ENCODE data around the gene UMPS. TPM values are rescaled to one million over a fixed set of nuclear protein-coding genes. Genes with fewer than 3 reads are reported as not detected.

The UMPS gene
- total and polyA plus RNA-seq, 2 experiments from 2014 or later, result 44.1 to 48.8 TPM

DNA sequence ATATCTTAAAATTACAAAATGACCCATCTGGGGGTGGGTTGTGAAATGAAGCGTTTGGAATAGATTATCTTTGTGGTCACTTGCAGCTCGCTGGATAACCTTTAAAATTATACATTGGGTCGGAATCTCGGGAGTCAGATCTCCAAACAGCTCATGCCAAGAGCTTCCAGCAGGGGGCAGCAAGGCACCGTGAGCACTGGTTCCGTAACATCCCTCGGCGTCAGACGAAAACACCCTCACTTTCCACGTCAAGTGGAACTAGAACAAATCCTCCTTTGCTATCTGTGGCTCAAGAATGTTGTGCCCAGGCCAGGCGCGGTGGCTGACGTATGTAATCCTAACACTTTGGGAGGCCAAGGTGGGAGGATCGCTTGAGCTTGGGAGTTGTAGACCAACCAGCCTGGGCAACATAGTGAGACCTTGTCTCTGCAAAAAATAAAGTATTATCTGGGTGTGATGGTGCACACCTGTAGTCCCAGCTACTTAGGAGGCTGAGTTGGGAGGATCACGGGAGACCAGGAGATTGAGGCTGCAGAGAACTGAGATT lies 31.1 kb downstream of the UMPS start:
- DNase-seq (ENCODE audit: low spot score) (peak; percentile 91), ATAC-seq (peak; percentile 79)
- Mint-ChIP-seq H3K4me1 (peaks cover 36% of the 10 kb centered on the region), H3K27me3 (ENCODE audit: insufficient read depth, low read depth, poor library complexity) (peaks cover 12% of the 10 kb centered on the region), H3K36me3 (ENCODE audit: low read depth) (peaks cover 39% of the 10 kb centered on the region), H3K9me3 (no peaks in the 10 kb centered on the region; the same call in 2 of the 3 replicates), H3K27ac (no peak overlapping the region), H3K4me3 (no peak overlapping the region)
- Histone ChIP-seq H3K4me3 (no peak overlapping the region), H3K4me2 (no peak overlapping the region), H3K27ac (ENCODE audit: low read depth) (0 out of 2 replicates have a peak overlapping the region, but pooled peaks have one; percentile 5), H3K4me1 (ENCODE audit: insufficient read depth) (peaks cover 18% of the 10 kb centered on the region), H3K9me2 (ENCODE audit: insufficient read depth) (peaks cover 8% of the 10 kb centered on the region; the same call in 1 of the 2 replicates), H3K79me2 (replicated peaks; ENCODE audit: insufficient read depth) (no peaks in the 10 kb centered on the region), H3K27me3 (ENCODE audit: insufficient read depth) (no peaks in the 10 kb centered on the region), H4K20me1 (replicated peaks; ENCODE audit: insufficient read depth) (no peaks in the 10 kb centered on the region), H2AFZ (no peak overlapping the region), H3K36me3 (ENCODE audit: insufficient read depth) (0 out of 2 replicates have a peak, but pooled peaks cover 16% of the 10 kb centered on the region), H3F3A (replicated peaks; ENCODE audit: low read depth) (peaks cover 20% of the 10 kb centered on the region; the same call in 1 of the 2 replicates)
- no peak for TF ChIP-seq ZNF331 (CRISPR knock-in tag; IDR thresholded peaks at IDR 0.05; ENCODE audit: low read depth)
- TF ChIP-seq, protein P1, sequence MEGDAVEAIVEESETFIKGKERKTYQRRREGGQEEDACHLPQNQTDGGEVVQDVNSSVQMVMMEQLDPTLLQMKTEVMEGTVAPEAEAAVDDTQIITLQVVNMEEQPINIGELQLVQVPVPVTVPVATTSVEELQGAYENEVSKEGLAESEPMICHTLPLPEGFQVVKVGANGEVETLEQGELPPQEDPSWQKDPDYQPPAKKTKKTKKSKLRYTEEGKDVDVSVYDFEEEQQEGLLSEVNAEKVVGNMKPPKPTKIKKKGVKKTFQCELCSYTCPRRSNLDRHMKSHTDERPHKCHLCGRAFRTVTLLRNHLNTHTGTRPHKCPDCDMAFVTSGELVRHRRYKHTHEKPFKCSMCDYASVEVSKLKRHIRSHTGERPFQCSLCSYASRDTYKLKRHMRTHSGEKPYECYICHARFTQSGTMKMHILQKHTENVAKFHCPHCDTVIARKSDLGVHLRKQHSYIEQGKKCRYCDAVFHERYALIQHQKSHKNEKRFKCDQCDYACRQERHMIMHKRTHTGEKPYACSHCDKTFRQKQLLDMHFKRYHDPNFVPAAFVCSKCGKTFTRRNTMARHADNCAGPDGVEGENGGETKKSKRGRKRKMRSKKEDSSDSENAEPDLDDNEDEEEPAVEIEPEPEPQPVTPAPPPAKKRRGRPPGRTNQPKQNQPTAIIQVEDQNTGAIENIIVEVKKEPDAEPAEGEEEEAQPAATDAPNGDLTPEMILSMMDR (conservative IDR thresholded peaks at IDR 0.05; ENCODE audit: low read depth in 2 of 2), result peak; percentile 96 to 97
- TF ChIP-seq, protein P2, sequence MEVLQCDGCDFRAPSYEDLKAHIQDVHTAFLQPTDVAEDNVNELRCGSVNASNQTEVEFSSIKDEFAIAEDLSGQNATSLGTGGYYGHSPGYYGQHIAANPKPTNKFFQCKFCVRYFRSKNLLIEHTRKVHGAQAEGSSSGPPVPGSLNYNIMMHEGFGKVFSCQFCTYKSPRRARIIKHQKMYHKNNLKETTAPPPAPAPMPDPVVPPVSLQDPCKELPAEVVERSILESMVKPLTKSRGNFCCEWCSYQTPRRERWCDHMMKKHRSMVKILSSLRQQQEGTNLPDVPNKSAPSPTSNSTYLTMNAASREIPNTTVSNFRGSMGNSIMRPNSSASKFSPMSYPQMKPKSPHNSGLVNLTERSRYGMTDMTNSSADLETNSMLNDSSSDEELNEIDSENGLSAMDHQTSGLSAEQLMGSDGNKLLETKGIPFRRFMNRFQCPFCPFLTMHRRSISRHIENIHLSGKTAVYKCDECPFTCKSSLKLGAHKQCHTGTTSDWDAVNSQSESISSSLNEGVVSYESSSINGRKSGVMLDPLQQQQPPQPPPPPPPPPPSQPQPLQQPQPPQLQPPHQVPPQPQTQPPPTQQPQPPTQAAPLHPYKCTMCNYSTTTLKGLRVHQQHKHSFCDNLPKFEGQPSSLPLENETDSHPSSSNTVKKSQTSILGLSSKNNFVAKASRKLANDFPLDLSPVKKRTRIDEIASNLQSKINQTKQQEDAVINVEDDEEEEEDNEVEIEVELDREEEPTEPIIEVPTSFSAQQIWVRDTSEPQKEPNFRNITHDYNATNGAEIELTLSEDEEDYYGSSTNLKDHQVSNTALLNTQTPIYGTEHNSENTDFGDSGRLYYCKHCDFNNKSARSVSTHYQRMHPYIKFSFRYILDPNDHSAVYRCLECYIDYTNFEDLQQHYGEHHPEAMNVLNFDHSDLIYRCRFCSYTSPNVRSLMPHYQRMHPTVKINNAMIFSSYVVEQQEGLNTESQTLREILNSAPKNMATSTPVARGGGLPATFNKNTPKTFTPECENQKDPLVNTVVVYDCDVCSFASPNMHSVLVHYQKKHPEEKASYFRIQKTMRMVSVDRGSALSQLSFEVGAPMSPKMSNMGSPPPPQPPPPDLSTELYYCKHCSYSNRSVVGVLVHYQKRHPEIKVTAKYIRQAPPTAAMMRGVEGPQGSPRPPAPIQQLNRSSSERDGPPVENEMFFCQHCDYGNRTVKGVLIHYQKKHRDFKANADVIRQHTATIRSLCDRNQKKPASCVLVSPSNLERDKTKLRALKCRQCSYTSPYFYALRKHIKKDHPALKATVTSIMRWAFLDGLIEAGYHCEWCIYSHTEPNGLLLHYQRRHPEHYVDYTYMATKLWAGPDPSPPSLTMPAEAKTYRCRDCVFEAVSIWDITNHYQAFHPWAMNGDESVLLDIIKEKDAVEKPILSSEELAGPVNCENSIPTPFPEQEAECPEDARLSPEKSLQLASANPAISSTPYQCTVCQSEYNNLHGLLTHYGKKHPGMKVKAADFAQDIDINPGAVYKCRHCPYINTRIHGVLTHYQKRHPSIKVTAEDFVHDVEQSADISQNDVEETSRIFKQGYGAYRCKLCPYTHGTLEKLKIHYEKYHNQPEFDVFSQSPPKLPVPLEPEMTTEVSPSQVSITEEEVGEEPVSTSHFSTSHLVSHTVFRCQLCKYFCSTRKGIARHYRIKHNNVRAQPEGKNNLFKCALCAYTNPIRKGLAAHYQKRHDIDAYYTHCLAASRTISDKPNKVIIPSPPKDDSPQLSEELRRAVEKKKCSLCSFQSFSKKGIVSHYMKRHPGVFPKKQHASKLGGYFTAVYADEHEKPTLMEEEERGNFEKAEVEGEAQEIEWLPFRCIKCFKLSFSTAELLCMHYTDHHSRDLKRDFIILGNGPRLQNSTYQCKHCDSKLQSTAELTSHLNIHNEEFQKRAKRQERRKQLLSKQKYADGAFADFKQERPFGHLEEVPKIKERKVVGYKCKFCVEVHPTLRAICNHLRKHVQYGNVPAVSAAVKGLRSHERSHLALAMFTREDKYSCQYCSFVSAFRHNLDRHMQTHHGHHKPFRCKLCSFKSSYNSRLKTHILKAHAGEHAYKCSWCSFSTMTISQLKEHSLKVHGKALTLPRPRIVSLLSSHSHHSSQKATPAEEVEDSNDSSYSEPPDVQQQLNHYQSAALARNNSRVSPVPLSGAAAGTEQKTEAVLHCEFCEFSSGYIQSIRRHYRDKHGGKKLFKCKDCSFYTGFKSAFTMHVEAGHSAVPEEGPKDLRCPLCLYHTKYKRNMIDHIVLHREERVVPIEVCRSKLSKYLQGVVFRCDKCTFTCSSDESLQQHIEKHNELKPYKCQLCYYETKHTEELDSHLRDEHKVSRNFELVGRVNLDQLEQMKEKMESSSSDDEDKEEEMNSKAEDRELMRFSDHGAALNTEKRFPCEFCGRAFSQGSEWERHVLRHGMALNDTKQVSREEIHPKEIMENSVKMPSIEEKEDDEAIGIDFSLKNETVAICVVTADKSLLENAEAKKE (CRISPR knock-in tag; IDR thresholded peaks at IDR 0.05), result no peak
- TF ChIP-seq ZNF114 (CRISPR knock-in tag; IDR thresholded peaks at IDR 0.05), result no peak
- TF ChIP-seq, protein P3, sequence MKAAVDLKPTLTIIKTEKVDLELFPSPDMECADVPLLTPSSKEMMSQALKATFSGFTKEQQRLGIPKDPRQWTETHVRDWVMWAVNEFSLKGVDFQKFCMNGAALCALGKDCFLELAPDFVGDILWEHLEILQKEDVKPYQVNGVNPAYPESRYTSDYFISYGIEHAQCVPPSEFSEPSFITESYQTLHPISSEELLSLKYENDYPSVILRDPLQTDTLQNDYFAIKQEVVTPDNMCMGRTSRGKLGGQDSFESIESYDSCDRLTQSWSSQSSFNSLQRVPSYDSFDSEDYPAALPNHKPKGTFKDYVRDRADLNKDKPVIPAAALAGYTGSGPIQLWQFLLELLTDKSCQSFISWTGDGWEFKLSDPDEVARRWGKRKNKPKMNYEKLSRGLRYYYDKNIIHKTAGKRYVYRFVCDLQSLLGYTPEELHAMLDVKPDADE (IDR thresholded peaks at IDR 0.05), result no peak
- TF ChIP-seq POLR2AphosphoS5 (IDR thresholded peaks at IDR 0.05; ENCODE audit: low read depth), result no peak; the same call in none of the 2 replicates

All from GM23338 (cell line).